ENCODE data around the gene SLC2A13. TPM values are rescaled to one million over a fixed set of nuclear protein-coding genes. Genes with fewer than 3 reads are reported as not detected.
A peak's percentile ranks its signal among the peaks of the same experiment; 100 is the strongest.
"Not testable (repeated sequence)": the region's sequence is repeated elsewhere in the genome, so short reads cannot be mapped to it uniquely, and the experiment has no call there.

SLC2A13 gene
- total and polyA plus RNA-seq, 2 donors (not counting 1 experiment from before 2014, with no cell fraction given): 5.4 to 10.2 TPM

DNA sequence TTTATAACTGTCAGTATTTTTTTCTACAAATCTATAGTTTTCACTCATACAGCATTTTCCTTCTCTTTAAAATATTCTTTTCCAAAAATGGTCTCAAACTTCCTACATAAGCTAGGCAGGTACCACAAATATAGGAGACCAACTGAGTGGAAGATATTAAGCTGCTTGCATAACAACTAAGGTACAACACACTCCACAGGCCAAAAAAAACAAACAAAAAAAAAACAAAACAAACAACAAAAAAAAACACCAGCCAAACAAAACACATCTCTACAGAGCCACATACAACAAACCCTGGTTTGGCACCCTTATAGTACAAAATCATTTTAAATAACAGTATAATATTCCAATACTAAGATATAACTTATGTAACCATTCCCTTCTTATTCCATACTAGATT lies 50.1 kb downstream of the SLC2A13 start:
- H3K36me3 ChIP-seq (ENCODE audit: control insufficient read depth, insufficient read depth, low read length): no peaks in the 10 kb centered on the region
- no peaks in the 10 kb centered on the region for H3K79me2 ChIP-seq (ENCODE audit: control insufficient read depth, insufficient read depth, low read length)
- H3K27ac ChIP-seq (ENCODE audit: insufficient read depth, low read length): no peak overlapping the region
- H3K4me2 ChIP-seq (ENCODE audit: extremely low read depth, insufficient read depth, low read length): no peak overlapping the region
- H2AFZ ChIP-seq (ENCODE audit: low read length): no peak overlapping the region
- H3K4me1 ChIP-seq (ENCODE audit: control insufficient read depth, extremely low read depth, insufficient read depth, low read length): no peaks in the 10 kb centered on the region
- no peaks in the 10 kb centered on the region for H4K20me1 ChIP-seq (ENCODE audit: control insufficient read depth, extremely low read depth, insufficient read depth, low read length)
- H3K27me3 ChIP-seq (ENCODE audit: control insufficient read depth, insufficient read depth, low read length): no peaks in the 10 kb centered on the region
- no peak for DNase-seq (ENCODE audit: low read depth in 2 of 2)
- TF ChIP-seq EZH2 (IDR thresholded peaks at IDR 0.05; ENCODE audit: low read length, missing control alignments): no peak
- no peak overlapping the region for H3K9ac ChIP-seq (ENCODE audit: insufficient read depth, low read length)
- H3K9me3 ChIP-seq (ENCODE audit: control insufficient read depth, insufficient read depth, low read depth, low read length): no peaks in the 10 kb centered on the region
- H3K4me3 ChIP-seq (replicated peaks in 1 of 4; ENCODE audit: control extremely low read depth in 1 of 4, insufficient read depth in 1 of 4, low read depth in 3 of 4, low read length in 4 of 4): no peak overlapping the region

DNA sequence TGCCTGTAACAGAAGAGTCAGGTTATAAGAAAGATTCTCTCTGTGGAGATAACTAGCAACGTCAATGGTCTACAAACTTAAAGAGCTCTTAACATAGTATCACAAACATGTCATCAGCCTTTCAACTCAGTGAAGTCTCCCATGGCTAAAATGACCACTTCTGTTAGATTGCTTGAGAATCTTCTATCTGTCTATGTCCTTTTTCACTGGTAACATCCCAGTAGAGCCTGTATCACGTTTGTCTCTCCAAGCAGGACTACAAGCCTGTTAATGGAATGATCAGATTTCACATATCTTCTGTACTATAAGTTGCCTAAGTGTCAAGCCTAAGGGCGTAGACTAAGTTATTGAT lies 50.7 kb downstream of the SLC2A13 start:
- H2AFZ ChIP-seq (ENCODE audit: low read length): no peak overlapping the region
- H3K4me1 ChIP-seq (ENCODE audit: control insufficient read depth, extremely low read depth, insufficient read depth, low read length): no peaks in the 10 kb centered on the region
- H3K27me3 ChIP-seq (ENCODE audit: control insufficient read depth, insufficient read depth, low read length): no peaks in the 10 kb centered on the region
- no peak overlapping the region for H3K4me3 ChIP-seq (replicated peaks in 1 of 4; ENCODE audit: control extremely low read depth in 1 of 4, insufficient read depth in 1 of 4, low read depth in 3 of 4, low read length in 4 of 4)
- no peak for TF ChIP-seq EZH2 (IDR thresholded peaks at IDR 0.05; ENCODE audit: low read length, missing control alignments)
- no peaks in the 10 kb centered on the region for H3K79me2 ChIP-seq (ENCODE audit: control insufficient read depth, insufficient read depth, low read length)
- no peak overlapping the region for H3K9ac ChIP-seq (ENCODE audit: insufficient read depth, low read length)
- H3K27ac ChIP-seq (ENCODE audit: insufficient read depth, low read length): no peak overlapping the region
- no peaks in the 10 kb centered on the region for H4K20me1 ChIP-seq (ENCODE audit: control insufficient read depth, extremely low read depth, insufficient read depth, low read length)
- DNase-seq (ENCODE audit: low read depth in 2 of 2): peak in 1 of 2 donors; percentile 7
- no peaks in the 10 kb centered on the region for H3K36me3 ChIP-seq (ENCODE audit: control insufficient read depth, insufficient read depth, low read length)
- H3K4me2 ChIP-seq (ENCODE audit: extremely low read depth, insufficient read depth, low read length): no peak overlapping the region
- H3K9me3 ChIP-seq (ENCODE audit: control insufficient read depth, insufficient read depth, low read depth, low read length): no peaks in the 10 kb centered on the region

- H3K9me3 ChIP-seq (ENCODE audit: control insufficient read depth, insufficient read depth, low read depth, low read length): no peaks in the 10 kb centered on the region
- H3K4me3 ChIP-seq (replicated peaks in 1 of 4; ENCODE audit: control extremely low read depth in 1 of 4, insufficient read depth in 1 of 4, low read depth in 3 of 4, low read length in 4 of 4): no peak overlapping the region
- H3K4me2 ChIP-seq (ENCODE audit: extremely low read depth, insufficient read depth, low read length): no peak overlapping the region
- no peak overlapping the region for H3K9ac ChIP-seq (ENCODE audit: insufficient read depth, low read length)
- no peak for TF ChIP-seq EZH2 (IDR thresholded peaks at IDR 0.05; ENCODE audit: low read length, missing control alignments)
- TF ChIP-seq, protein P1, sequence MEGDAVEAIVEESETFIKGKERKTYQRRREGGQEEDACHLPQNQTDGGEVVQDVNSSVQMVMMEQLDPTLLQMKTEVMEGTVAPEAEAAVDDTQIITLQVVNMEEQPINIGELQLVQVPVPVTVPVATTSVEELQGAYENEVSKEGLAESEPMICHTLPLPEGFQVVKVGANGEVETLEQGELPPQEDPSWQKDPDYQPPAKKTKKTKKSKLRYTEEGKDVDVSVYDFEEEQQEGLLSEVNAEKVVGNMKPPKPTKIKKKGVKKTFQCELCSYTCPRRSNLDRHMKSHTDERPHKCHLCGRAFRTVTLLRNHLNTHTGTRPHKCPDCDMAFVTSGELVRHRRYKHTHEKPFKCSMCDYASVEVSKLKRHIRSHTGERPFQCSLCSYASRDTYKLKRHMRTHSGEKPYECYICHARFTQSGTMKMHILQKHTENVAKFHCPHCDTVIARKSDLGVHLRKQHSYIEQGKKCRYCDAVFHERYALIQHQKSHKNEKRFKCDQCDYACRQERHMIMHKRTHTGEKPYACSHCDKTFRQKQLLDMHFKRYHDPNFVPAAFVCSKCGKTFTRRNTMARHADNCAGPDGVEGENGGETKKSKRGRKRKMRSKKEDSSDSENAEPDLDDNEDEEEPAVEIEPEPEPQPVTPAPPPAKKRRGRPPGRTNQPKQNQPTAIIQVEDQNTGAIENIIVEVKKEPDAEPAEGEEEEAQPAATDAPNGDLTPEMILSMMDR (conservative IDR thresholded peaks at IDR 0.05 in 1 of 2, IDR thresholded peaks at IDR 0.05 in 1 of 2; ENCODE audit: low read depth in 1 of 2, low read length in 2 of 2): no peak
- DNase-seq (ENCODE audit: low read depth in 2 of 2): peak; percentile 73 to 79
- no peak overlapping the region for H2AFZ ChIP-seq (ENCODE audit: low read length)
- H3K27ac ChIP-seq (ENCODE audit: insufficient read depth, low read length): peak overlapping the region; percentile 16
- H4K20me1 ChIP-seq (ENCODE audit: control insufficient read depth, extremely low read depth, insufficient read depth, low read length): no peaks in the 10 kb centered on the region
- no peaks in the 10 kb centered on the region for H3K27me3 ChIP-seq (ENCODE audit: control insufficient read depth, insufficient read depth, low read length)
- no peaks in the 10 kb centered on the region for H3K79me2 ChIP-seq (ENCODE audit: control insufficient read depth, insufficient read depth, low read length)
- H3K36me3 ChIP-seq (ENCODE audit: control insufficient read depth, insufficient read depth, low read length): no peaks in the 10 kb centered on the region
- no peaks in the 10 kb centered on the region for H3K4me1 ChIP-seq (ENCODE audit: control insufficient read depth, extremely low read depth, insufficient read depth, low read length)
Observed at GRCh38 chr12:40054555-40055227, 51.2 kb downstream of the SLC2A13 start.

GRCh38 chr12:40049268-40049667 lies 56.6 kb downstream of the SLC2A13 start:
- Histone ChIP-seq H3K9me3 (ENCODE audit: control insufficient read depth, insufficient read depth, low read depth, low read length) (no peaks in the 10 kb centered on the region), H3K27ac (ENCODE audit: insufficient read depth, low read length) (no peak overlapping the region), H3K4me2 (ENCODE audit: extremely low read depth, insufficient read depth, low read length) (no peak overlapping the region), H3K9ac (ENCODE audit: insufficient read depth, low read length) (no peak overlapping the region), H3K27me3 (ENCODE audit: control insufficient read depth, insufficient read depth, low read length) (no peaks in the 10 kb centered on the region), H3K79me2 (ENCODE audit: control insufficient read depth, insufficient read depth, low read length) (no peaks in the 10 kb centered on the region), H3K4me3 (replicated peaks in 1 of 4; ENCODE audit: control extremely low read depth in 1 of 4, insufficient read depth in 1 of 4, low read depth in 3 of 4, low read length in 4 of 4) (no peak overlapping the region), H2AFZ (ENCODE audit: low read length) (no peak overlapping the region), H4K20me1 (ENCODE audit: control insufficient read depth, extremely low read depth, insufficient read depth, low read length) (no peaks in the 10 kb centered on the region), H3K4me1 (ENCODE audit: control insufficient read depth, extremely low read depth, insufficient read depth, low read length) (no peaks in the 10 kb centered on the region), H3K36me3 (ENCODE audit: control insufficient read depth, insufficient read depth, low read length) (no peaks in the 10 kb centered on the region)
- DNase-seq (ENCODE audit: low read depth in 2 of 2): no peak
- no peak for TF ChIP-seq EZH2 (IDR thresholded peaks at IDR 0.05; ENCODE audit: low read length, missing control alignments)

GRCh38 chr12:40047002-40047401 lies 58.9 kb downstream of the SLC2A13 start:
- not testable (repeated sequence) for H3K4me2 ChIP-seq (ENCODE audit: extremely low read depth, insufficient read depth, low read length); H3K9ac ChIP-seq (ENCODE audit: insufficient read depth, low read length); H3K27ac ChIP-seq (ENCODE audit: insufficient read depth, low read length); H3K27me3 ChIP-seq (ENCODE audit: control insufficient read depth, insufficient read depth, low read length); H3K4me1 ChIP-seq (ENCODE audit: control insufficient read depth, extremely low read depth, insufficient read depth, low read length); H2AFZ ChIP-seq (ENCODE audit: low read length); H3K9me3 ChIP-seq (ENCODE audit: control insufficient read depth, insufficient read depth, low read depth, low read length); H3K36me3 ChIP-seq (ENCODE audit: control insufficient read depth, insufficient read depth, low read length); DNase-seq (ENCODE audit: low read depth in 2 of 2); H3K4me3 ChIP-seq (replicated peaks in 1 of 4; ENCODE audit: control extremely low read depth in 1 of 4, insufficient read depth in 1 of 4, low read depth in 3 of 4, low read length in 4 of 4); H4K20me1 ChIP-seq (ENCODE audit: control insufficient read depth, extremely low read depth, insufficient read depth, low read length); H3K79me2 ChIP-seq (ENCODE audit: control insufficient read depth, insufficient read depth, low read length)
